Measurements from ENCODE around the gene METTL8.
"Not testable (repeated sequence)": the region's sequence is repeated elsewhere in the genome, so short reads cannot be mapped to it uniquely, and the experiment has no call there.

METTL8 gene

DNA sequence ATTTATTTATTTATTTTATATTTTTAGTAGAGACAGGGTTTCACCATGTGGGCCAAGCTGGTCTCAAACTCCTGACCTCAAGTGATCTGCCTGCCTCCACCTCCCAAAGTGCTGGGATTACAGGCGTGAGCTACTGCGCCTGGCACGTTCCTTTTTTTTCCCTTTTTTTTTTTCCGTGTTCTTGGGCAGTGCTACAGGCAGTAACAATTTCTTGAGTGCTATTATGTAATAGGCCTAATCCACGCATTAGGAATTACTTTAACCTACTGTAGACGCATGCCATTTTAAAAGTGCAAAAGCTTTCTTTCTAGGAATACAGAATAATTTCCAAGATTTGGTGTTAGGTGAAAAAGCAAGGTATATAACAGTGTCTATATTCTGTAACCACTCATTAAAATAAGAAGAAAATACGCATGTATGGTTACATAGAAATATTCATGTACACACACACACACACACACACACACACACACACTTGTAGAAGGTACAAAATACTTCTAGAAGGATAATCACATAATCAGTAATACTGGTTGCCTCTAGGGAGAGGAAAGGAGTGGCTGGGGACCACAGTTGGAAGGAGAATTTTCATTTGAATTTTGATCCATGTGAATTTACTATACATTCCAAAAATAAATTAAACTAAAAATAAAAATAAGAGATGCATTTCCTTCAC lies 92.3 kb downstream of the METTL8 start:
- DNase-seq, result no peak

DNA sequence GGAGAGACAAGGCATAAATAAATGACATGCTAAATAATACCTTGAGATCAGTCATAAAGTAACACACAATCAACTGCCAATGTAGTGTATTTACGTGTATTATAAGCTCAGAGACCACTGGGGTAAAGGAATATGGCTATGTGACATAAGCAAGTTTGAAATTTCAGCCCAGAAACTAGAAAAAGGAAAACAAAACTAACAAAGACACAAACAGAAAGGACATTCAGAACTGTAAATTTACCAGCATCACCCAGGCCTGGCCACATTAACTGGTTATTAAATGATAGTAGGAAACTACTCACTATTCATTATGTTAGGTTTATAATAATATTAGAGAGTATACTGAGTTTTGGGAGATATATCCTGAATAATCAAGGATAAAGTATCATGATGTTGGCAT lies 98.8 kb downstream of the METTL8 start:
- DNase-seq, result no peak

DNA sequence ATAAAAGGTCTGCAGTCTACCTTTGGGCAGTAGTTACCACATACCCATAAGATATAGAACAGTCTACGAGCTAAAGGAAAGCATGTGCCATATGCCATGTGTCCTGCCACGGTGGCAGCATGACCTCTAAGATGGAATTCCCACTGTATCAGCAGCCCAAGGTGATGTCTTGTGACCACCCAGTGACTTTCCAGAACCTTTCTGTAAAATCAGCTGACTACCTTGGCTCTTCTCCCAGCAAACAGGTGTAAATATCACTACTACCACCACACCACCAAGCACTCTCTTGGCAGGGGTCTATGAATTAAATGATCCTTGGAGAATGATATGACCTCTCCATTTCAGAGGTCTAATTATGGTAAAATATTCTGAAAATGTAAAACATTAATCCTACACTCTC lies 99.6 kb downstream of the METTL8 start:
- no peak for DNase-seq

DNA sequence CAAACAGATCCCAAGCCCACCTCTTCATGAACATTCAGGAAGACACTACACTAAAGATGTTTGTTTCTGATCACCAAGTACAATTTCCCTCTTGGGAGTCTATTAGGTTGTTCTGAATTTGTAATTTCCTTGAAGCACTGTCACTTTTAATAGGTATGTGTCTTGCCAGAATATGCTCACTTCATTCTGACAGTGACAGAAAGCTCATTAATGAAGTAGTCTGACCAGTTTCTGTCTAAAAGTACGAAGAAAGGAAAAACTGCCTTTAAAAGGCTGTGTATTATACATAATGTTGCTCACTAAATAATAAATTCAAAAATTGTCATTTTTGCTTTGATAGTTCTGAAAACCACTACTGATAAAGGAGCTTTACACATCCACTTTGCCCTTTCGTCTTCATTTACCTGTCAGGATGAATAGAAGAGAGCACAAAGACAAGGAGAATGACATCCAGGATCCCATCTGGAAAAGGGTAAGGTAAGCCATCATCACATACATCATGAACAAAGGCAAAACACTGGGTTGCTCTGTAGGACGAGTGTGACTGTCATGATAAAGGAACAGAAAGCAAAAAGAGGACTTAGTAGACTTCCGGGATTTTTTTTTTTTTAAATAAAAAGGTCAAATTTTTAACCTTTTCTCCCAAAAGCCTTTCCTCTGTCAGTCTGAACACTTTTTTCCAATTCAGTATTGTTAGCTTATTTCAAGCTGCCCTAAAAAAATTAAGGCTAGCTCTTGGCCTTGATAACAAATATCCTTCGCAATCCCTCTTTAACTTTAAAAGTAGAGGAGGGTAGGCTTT lies 103.4 kb downstream of the METTL8 start:
- DNase-seq, result no peak

DNA sequence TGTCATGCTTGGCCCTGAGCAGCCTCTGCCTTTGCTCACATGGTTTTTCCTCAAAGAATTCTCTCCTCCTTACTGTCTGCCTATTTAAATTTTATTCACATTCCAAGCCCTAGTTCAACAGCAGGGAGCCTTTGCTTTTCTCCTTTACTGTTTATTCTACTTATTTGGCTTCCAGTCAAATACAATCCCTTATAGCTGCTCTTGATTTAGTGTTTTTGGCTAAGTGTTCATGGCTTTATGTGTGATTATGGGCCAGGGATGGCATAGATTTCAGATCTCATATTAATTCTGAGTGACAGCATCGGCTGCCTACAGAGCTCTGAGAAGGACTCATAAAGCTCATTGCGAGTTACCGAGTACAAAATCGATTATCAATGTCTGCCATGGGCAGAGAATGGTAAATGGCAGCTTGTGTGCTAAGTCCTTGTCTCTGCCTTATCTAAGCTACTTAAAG lies 106.7 kb downstream of the METTL8 start:
- DNase-seq, result no peak

DNA sequence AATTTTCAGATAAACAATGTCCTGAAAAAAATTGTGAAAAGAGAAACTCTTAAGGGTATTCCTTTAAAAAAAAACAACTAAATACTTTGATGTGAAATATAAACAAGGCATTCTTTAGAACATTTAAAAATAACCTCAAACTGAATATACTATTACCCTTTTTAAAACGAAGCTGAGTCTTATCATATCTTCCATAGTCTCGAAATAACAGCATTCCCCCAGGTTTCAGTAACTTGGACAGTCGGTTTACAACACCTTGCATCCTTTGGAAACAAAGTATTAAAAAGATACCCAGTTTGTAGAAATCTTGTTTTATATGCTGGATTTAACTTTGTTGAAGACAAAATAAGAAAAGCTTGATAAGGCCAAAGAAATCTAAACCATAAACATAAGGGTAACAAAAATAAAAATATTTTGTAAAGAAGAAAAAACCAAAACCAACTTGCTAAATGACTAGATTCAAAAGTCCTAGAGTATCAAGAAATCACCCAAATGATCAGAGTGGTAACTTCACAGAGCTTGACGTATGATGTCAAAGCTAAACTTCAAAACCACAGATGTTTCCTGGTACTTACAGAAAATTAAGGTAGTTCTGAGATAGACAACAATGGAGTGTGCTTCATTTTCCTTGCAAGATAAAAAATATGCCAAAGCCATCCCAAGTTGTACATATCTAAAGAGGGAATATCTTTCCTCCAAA lies 107.8 kb downstream of the METTL8 start:
- no peak for DNase-seq

DNA sequence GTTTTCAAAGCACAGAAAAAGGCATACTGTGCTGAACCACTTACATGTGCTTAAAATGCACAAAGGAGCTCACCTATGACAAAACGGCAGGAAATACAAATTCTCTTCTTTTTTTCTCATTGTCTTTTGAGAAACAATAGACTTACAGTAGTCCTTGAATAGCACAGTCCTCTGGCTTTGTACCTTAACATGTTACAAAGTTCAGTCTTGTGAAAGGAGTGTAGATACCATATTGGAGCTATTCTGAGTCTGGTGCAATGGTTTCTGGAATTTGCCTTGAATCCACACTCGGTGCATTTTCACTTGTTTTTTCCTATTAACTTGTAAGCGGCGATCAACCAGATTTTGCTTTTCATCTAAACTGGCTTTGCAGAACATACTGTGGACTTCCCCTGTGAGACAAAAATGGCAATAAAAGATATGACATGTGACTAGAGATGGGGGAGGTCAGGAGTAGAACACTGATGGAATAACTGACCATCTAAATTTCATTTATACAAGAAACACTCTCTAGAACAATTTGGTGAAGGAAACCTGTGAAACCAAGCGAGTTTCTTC lies 109.7 kb downstream of the METTL8 start:
- DNase-seq, result no peak

DNA sequence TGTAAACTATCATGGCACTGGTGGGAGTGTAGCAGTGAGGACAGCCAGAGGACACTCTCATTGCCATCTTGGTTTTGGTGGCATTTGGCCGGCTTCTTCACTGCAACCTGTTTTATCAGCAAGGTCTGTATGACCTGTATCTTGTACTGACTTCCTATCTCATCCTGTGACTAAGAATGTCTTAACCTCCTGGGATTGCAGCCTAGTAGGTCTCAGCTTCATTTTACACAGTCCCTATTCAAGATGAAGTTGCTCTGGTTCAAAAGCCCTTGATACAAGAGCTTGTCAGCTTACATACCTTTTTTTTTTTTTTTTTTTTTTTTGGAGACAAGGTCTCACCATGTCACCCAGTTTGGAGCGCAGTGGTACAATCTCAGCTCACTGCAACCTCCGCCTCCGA lies 110.9 kb downstream of the METTL8 start:
- no peak for DNase-seq

DNA sequence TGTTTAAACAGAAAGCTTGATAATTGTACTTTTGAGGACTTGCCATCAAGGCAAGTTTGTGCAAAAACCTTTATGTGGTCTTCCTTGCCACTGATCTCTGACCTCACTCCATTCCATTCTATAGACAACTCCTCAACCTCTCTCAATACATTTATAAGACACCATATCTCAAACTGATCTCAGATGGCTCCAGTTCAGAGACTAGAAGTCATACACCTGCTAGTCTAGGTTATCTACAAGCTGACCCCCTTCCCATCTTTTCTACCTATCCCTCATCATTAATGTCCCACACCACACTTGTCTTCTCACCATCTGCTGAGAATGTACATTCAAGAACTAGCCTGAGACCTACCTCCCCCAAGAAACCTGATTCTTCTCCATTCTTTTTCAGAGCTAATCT lies 113.1 kb downstream of the METTL8 start:
- DNase-seq, result no peak

DNA sequence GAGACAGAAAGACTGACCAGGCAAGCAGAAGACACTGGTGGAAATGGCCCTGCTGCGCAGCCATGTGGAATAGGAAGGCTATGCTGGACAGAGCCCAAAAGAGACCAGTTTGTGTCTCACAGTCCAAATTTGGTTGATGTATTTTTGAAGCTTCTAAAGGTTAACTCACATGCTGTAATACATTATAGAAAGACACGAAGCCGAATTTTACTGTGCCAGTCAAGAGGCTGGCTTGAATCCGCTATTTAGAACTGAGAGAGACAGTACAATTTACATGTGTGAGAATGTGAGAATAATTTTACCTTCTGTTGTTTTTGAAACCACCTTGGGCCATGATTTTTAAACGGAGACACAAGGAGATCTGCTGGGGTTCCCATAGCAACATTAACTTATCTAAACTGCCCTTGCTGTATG lies 113.6 kb downstream of the METTL8 start:
- no peak for DNase-seq

DNA sequence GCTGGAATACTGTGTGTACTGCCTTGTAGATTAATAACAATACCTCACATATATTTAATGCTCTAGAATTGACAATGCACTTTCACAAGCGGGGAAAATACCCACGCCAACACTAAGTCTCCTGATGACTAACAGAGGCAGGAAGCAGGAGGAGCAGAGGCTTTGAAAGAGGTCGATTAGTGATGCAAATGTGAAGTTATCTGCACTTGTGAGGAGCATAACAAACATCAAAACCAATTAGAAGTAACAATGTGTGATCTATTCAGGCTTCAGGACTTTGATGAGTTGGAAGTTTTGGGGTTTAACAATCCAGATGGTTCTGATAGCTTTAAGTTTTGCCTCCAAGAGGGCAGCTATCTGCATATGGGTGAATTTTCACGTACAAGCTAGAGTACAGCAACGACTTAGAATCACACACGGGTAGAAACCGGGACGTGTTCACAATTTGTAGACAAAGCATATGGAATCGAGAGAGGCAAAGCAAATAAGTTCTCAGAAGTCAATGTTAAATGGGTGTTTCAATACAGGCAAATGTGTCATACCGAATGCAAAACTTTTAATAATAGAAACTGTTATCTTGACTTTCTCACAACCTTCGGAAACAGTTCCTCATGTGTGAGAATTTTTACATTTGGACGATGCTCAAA lies 114.5 kb downstream of the METTL8 start:
- peak; percentile 21 for DNase-seq

DNA sequence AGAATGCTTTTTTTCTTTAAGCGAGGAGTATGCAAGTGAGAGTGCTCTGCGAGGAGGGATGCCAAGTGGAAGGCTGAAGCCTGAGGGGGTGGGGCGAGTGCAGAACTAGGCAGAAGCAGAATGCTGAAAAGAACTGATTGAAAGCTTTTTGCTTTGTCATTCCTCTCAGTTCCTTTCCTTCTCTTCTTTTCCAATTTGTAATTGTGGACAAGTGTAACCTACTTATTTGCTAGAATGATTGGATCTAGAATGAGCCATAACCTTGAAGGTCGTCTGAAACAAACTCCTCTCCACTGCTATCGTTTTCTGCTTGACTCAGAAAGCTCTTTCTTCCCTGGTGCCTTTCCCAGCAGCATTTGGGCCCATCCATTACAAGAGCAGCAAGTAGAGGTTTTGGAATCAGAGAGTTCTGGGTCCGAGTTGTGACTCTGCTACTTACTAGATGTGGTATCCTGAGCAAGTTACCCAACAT lies 115.3 kb downstream of the METTL8 start:
- DNase-seq, result no peak

DNA sequence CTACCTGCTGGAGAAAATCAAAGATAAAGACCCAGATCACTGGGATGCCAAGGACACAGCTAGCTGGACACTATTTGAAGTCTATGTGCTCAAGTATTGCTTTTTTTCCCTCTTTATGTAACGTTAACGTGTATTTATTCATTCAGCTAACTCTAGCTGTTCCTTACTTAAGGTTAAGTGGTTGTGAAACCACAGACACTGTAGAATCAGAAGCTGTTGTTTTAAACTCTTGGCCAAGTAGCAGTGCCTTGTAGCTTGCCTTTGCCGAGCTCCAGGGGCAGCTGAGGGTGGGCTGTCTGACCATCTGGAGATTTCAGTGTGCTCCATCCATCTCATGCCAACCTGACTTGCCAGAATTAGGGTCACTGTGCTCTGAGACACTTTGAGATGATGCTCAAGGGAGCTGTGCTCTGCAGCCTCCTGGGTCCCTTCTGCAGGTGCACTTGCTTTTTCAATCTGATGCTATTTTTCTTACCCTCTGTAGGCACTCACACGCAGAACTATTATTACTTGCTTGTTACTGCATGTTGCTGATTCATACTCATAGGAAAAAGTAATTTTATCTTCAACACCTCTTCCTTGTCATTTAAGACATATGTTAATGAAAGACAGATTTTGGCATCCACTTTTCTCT lies 116.2 kb downstream of the METTL8 start:
- no peak for DNase-seq

DNA sequence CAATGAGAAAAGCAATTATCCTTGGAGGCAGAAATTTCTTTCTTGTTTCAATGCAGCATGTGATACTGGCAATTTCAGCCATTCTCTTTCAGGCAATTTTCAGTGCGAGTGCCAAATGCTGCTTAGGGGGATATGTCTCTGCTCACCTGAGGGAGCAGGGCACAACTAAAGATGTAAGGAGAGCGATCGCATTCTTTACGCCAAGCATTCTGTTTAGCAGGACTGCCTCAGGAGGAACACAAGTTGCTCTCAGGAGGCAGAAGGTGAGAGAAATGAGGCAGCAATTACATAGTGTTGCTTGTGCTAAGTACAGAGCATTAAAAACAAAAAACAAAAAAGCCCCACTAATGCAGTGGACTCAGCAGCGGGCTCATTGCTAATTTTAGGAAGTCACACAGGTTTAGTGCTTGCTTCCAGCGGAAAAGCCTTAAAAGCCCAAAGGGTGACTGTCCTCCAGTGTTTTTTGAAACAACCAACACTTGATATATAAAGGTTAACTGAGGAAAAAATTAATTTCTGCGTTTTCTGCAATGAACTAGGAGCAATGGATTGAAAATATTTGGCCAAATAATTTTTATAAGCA lies 116.9 kb downstream of the METTL8 start:
- no peak for DNase-seq

DNA sequence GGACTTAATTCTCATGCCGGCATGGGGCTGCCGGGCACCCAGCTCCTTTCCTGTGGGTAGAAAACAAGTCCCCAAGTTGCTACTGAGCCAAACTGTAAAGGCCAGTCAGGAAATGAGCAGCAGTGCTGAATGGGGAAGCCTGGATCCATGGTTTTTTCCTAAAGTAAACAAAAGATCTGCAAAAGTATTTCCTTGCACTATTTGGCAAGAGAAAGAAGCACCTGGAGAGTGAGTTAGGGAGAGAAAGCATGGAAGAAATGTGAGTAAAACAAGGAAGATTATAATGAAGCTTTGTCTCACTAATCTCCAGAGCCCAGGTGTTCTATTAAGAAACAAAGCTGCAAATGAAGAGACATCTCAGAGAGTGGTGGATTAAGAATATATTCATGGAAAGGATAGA lies 117.6 kb downstream of the METTL8 start:
- no peak for DNase-seq

DNA sequence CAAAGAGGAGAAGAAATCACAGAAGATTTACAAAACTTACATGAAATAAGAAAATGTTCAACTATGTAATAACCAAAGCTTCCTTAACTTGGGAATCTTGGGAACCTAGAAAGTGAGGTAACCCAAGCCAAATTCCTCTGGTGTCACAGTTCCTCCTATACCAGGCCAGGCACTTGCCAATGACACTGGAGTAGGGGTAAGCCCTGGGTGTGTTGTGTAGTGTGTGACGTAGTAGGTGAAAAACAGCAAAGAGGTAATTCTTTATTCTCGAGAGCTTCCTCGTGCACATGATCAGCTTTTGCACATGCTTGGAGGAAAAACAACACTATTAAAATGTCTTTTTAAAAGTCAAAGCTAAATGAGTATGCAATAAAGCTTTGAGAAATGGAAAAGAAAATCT lies 118.0 kb downstream of the METTL8 start:
- DNase-seq, result no peak

DNA sequence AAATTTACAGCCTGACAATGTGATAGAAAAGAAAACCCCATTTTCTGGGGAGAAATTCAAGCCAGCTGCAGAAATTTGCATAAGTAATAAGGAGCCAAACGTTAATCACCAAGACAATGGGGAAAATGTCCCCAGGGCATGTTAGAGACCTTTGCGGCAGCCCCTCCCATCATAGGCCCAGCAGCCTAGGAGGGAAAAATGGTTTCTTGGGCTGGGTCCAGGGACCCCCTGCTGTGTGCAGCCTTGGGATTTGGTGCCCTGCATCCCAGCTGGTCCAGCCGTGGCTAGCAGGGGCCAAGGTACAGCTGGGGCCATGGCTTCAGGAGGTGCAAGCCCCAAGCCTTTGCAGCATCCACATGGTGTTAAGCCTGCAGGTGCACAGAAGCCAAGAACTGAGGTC lies 121.6 kb downstream of the METTL8 start:
- not testable (repeated sequence) for DNase-seq

DNA sequence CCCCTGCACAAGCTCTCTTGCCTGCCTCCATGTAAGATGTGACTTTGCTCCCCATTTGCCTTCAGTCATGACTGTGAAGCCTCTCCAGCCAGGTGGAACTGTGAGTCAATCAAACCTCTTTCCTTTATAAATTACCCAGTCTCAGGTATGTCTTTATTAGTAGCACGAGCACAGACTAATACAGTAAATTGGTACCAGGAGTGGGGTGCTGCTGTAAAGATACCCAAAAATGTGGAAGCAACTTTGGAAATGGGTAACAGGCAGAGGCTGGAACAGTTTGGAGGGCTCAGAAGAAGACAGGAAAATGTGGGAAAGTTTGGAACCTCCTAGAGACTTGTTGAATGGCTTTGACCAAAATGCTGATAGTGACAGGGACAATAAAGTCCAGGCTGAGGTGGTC lies 122.2 kb downstream of the METTL8 start:
- not testable (repeated sequence) for DNase-seq

DNA sequence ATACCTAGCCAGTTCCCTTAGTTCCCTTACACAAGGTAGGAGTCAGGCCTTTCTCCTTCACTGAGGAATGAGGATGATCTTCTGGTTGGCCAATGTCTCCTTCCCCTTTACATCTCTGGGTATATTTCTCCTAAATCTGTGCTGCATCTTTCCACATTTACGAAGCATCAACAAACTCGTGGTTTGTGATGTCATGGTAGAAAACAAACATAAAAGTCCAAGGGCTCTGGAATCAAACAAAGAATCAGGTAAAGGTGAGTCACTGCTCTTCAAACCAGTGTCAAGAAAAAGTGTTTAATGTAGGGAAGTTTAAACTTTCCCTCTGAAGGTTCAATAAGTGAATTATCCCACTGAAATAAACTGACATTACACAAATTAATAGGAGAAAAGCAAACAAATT lies 122.9 kb downstream of the METTL8 start:
- DNase-seq, result no peak

DNA sequence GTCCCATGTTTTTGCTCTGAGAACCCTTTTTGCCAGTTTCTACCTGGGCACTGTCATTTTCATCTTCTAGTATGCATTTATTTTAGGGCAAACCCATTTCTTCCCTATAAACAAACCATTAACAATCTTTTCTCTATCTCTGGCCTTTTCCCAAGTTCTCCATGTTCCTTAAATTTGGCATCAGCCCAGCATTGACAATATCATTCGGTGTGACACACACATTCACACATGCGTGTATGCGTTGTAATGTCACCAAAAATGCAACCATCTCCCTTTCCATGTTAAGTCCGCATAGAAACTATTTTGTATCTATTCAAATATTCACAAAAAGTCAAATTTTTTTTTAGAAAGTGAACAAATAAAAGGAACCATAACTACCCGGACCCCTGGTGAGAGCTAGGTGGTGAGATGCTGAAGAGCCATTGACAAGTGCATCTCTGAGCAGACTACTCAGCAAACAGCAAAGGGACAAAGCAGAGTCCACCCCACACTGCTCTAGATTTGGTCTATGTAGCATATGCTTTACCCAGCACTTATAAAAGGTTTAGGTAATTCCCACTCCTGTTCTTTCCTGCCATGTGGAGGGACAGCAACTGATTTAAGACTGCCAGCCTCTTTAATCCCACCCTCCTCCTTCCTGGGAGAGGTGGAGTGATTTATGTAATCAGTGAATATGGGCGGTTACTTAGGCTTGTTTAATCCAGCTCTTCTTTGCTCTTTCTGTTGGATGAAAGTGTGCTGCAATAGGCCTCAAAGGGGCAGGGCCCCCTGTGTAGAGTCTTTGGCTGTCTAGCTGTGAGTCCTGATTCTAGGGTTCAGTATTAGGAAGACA lies 124.1 kb downstream of the METTL8 start:
- DNase-seq, result no peak

All from CD4-positive, alpha-beta T cell treated with Interleukin-15 for 1 hour (primary cell).